RWPE2 (cell line): Measurements from ENCODE around the gene ZNF181.

ENCODE experiments used
- ATAC-seq: fragments of 200-7000 bp; cut with Tn5 transposase; 3 replicates; pipeline ENCODE4 v1.9.1; 2021; ENCODE audit warnings: low read depth
- DNase-seq: peaks from one replicate; pipeline ENCODE4 v3.0.0-alpha.2; 2020; ENCODE audit warnings: low spot score
- H3K27ac ChIP-seq: fragments of 450-650 bp; 2 replicates; pipeline ENCODE4 v1.5.1; 2017; ENCODE audit warnings: mild to moderate bottlenecking; ENCODE audit not compliant: poor library complexity, severe bottlenecking
- H3K27me3 ChIP-seq: fragments of 250-450 bp; sonication (Bioruptor Pico); 2 replicates; pipeline ENCODE4 v1.5.1; 2021; ENCODE audit warnings: mild to moderate bottlenecking, moderate library complexity; ENCODE audit not compliant: insufficient read depth, poor library complexity, severe bottlenecking
- H3K36me3 ChIP-seq: fragments of 250-450 bp; sonication (Bioruptor Pico); 2 replicates; pipeline ENCODE4 v1.5.1; 2020; ENCODE audit warnings: low read depth, mild to moderate bottlenecking, moderate library complexity
- H3K4me1 ChIP-seq: fragments of 250-450 bp; sonication (Bioruptor Pico); 2 replicates; pipeline ENCODE4 v1.5.1; 2021; ENCODE audit warnings: mild to moderate bottlenecking, moderate library complexity; ENCODE audit not compliant: insufficient read depth, poor library complexity, severe bottlenecking
- H3K4me3 ChIP-seq: fragments of 250-450 bp; sonication (Bioruptor Pico); 2 replicates; pipeline ENCODE4 v1.5.1; 2021; ENCODE audit warnings: mild to moderate bottlenecking, moderate library complexity; ENCODE audit not compliant: severe bottlenecking
- H3K9me3 ChIP-seq: fragments of 250-450 bp; sonication (Bioruptor Pico); 2 replicates; pipeline ENCODE4 v1.5.1; 2021; ENCODE audit warnings: mild to moderate bottlenecking, moderate library complexity; ENCODE audit not compliant: severe bottlenecking
- TF ChIP-seq, protein P1 (sequence below): fragments of 450-650 bp; IDR thresholded peaks from one replicate; pipeline ENCODE4 v1.5.1; 2017; ENCODE audit warnings: mild to moderate bottlenecking, moderate library complexity; ENCODE audit not compliant: poor library complexity, severe bottlenecking

Gene ZNF181

DNA sequence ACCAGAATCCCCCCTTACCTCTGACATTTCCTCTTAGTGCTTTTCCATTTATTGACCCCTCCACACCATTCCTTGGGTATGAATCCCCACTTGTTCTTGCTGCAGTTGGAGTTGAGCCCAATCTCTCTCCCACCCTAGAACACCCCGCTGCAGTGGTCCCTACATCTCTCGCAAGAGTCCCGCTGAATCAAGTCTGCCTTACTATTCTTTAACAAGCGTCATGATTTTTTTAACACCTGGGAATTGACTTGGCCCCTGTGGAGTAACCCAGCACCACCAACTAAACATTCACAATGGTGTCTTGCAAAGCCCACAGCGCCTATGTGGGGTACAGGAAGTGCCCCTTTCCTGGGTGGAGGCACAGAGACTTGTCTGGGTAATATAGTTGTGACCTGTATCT, 52.2 kb downstream of the ZNF181 start:
- Histone ChIP-seq H3K27me3 (no peaks in the 10 kb centered on the region), H3K4me3 (no peak overlapping the region), H3K9me3 (no peaks in the 10 kb centered on the region), H3K27ac (no peak overlapping the region), H3K4me1 (no peaks in the 10 kb centered on the region), H3K36me3 (no peaks in the 10 kb centered on the region)
- ATAC-seq, result no peak
- DNase-seq, result no peak
- TF ChIP-seq, protein P1, sequence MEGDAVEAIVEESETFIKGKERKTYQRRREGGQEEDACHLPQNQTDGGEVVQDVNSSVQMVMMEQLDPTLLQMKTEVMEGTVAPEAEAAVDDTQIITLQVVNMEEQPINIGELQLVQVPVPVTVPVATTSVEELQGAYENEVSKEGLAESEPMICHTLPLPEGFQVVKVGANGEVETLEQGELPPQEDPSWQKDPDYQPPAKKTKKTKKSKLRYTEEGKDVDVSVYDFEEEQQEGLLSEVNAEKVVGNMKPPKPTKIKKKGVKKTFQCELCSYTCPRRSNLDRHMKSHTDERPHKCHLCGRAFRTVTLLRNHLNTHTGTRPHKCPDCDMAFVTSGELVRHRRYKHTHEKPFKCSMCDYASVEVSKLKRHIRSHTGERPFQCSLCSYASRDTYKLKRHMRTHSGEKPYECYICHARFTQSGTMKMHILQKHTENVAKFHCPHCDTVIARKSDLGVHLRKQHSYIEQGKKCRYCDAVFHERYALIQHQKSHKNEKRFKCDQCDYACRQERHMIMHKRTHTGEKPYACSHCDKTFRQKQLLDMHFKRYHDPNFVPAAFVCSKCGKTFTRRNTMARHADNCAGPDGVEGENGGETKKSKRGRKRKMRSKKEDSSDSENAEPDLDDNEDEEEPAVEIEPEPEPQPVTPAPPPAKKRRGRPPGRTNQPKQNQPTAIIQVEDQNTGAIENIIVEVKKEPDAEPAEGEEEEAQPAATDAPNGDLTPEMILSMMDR, result no peak

DNA sequence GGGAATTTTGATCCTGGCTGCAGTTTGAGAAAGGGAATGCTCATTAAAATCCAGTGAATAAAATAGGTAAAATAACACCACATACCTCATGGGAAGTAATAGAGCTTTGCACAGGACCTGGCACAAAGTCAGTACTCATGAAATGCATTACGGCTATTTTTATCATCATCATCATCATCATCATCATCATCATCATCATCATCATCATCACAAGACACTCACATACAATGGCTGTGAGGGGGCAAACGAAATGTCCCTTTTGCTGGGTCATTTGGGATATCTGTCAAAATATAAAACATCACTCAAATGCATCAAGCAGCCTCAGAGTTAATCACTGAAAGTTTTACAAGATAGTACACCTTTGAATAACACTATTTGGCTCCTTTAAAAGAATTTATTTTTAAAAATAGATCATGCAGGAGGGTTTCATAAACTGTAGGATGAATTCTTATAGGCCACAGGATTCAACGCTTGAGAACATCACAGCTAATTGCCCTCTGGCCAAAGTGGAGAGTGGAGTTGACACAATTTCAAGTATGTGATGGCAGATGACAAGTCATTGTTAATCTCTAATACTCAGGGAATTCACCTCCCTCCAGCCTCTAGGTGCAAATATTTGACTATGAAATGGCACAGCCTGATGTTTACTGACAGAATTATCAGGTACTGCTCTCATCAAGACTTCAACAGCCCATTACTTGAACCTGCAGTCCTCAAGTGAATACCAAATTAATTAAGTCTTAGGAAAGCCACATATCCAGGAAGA, 53.2 kb downstream of the ZNF181 start:
- Histone ChIP-seq H3K4me1 (no peaks in the 10 kb centered on the region), H3K27me3 (no peaks in the 10 kb centered on the region), H3K27ac (no peak overlapping the region), H3K36me3 (no peaks in the 10 kb centered on the region), H3K4me3 (no peak overlapping the region), H3K9me3 (no peaks in the 10 kb centered on the region)
- no peak for ATAC-seq
- DNase-seq, result no peak
- TF ChIP-seq, protein P1, result no peak

DNA sequence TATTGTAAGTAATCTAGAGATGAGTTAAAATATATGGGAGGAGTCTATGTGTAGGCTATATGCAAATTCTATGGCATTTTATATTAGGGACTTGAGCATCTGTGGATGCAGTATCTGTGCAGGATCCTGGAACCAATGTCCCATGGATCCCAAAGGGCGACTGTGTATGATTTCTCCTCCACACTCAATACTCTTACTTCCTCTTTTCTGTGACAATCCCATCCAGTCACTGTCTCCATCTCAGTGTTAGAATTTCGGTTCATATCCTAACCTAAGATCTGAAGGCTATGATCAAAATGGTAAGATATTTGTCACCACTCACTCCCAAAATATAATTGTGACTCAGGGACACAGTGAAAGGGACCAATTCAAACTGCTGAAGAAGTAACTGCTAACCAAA, 54.0 kb downstream of the ZNF181 start:
- ATAC-seq, result no peak
- Histone ChIP-seq H3K4me3 (no peak overlapping the region), H3K9me3 (no peaks in the 10 kb centered on the region), H3K27ac (no peak overlapping the region), H3K36me3 (no peaks in the 10 kb centered on the region), H3K4me1 (no peaks in the 10 kb centered on the region), H3K27me3 (no peaks in the 10 kb centered on the region)
- TF ChIP-seq, protein P1, result no peak
- DNase-seq, result no peak

DNA sequence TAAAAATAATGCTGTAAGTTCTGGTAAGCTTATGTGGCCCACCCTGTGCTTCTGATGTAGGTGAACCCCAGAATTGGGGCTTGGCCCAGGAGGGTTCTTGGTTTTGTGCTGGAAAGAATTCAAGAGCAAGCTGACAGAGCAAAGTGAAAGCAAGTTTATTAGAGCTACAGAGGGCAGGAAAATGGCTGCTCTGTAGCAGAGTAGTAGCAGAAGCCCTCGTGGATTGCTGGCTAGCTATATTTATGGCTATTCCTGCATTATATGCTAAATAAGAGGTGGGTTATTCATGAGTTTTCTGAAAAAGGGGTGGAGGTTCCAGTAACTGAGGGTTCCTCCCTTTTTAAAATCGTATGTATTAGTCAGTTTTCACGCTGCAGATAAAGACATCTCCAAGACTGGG, 59.5 kb downstream of the ZNF181 start:
- H3K9me3 ChIP-seq, result peaks cover 3% of the 10 kb centered on the region
- no peak overlapping the region for H3K27ac ChIP-seq
- peaks cover 4% of the 10 kb centered on the region for H3K4me1 ChIP-seq
- ATAC-seq, result no peak
- H3K27me3 ChIP-seq, result no peaks in the 10 kb centered on the region
- no peak overlapping the region for H3K4me3 ChIP-seq
- no peak for DNase-seq
- TF ChIP-seq, protein P1, result no peak
- no peaks in the 10 kb centered on the region for H3K36me3 ChIP-seq
